GM18508 (cell line): ENCODE results near the gene UNCX.

Experiments
- ATAC-seq: cut with Tn5 transposase; IDR thresholded peaks from one replicate; pipeline ENCODE4 v1.9.1; 2021; ENCODE audit warnings: moderate number of reproducible peaks; ENCODE audit not compliant: insufficient read depth, unreplicated experiment

Gene UNCX

GRCh38 chr7:1214516-1214915 is 18.2 kb upstream of the UNCX start:
- no peak for ATAC-seq

- ATAC-seq, result no peak
Observed at GRCh38 chr7:1218541-1219165, 14.0 kb upstream of the UNCX start.

- no peak for ATAC-seq
Observed at GRCh38 chr7:1219498-1219897, 13.2 kb upstream of the UNCX start.

DNA sequence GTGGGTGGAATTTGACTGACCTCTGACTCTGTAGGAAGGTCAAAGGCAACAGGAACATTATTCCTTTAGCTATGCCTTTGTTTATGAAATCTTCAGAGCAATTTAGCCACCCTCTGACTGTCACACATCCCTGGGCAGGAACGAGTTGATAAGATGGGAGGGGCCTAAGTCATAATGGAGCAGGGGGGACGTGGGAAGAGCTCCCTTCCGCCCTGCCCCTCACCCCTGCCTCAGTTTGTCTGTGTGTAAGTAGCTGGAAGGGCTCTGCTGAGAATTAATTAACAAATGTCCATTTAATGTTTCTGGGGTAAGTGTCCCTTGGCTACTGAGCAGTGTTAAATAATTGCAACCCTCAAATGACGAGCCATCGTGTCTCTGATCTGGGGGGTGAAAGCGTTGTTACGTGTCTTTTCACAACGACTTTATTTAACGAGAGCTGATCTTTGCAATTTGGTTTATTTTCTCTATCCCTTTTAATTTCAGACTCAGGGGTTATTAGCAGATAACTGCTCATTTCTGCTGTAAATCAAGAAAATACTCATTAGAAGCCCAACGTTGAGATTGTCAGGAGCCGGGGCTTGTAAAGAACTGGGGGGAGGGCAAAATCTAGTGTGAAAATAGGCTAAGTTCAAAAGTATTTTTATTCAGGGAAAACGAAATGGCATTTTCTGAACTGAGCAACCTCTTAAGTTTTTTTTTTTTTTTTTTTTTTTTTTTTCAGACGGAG is 12.5 kb upstream of the UNCX start:
- no peak for ATAC-seq

DNA sequence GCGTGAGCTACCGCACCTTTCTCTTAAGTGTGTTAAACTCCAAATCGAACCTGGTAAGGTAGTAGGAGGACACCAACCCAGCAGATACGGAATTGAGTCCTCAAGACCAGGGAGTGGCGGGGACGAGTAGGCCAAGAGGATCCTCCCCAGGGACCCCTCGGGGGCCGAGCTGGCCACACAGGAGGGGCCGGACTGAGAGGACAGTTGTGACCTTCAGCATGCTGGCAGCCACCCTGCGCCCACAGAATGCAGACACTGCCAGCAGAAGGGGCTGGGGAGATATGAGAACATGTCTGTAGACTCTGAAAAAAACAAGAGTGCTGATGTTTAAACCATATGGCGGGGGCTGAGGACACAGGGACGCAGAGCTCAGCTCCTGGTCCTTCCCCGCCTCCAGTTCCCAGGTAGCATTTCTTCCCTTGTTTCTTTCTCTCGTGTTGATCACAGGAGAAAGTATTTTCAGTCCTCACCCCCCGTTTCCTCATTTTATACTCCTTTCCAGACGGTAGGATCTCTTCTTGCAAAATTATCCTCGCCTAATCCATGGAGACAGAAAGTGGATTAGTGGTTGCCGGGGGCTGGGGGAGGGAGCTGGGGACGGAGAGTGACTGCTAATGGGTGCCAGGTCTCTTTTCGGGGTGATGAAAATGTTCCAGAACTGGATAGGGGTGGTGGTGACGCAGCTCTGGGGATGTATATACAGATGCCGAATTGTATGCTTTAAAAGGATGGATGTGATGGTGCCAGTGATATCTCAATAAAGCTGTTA is 11.5 kb upstream of the UNCX start:
- no peak for ATAC-seq

- ATAC-seq, result no peak
Observed at GRCh38 chr7:1223196-1223981, 9.3 kb upstream of the UNCX start.

DNA sequence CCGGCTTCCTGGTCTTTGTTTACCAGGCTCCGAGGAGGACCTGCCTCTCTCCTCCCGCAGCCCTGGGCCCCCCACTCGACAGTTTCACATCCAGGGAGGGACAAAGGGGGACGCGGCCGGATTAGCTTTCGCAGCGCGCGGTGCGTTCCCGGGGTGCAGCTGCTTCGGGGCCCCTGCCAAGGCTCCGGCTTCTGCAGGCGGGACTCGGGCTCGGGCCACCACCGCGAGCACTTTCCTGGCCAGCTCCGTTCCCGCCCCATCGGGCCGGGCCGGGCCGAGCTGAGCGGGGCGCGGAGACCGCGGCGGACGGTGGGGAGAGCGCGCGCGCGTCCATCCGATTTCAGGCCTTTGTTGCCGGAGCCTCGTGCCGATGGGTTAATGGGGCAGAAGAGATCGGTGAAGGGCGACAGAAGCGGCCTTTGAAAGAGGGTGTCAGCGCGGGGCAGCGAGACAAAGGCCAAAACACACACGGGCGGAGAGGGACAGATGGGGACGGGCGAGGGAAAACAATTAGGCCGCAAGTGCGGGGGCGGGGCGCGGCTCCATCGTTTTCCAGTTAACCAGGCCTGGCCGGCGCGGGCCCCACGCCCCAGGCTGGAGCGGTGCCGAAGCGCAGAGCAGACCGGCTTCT is 8.5 kb upstream of the UNCX start:
- no peak for ATAC-seq

DNA sequence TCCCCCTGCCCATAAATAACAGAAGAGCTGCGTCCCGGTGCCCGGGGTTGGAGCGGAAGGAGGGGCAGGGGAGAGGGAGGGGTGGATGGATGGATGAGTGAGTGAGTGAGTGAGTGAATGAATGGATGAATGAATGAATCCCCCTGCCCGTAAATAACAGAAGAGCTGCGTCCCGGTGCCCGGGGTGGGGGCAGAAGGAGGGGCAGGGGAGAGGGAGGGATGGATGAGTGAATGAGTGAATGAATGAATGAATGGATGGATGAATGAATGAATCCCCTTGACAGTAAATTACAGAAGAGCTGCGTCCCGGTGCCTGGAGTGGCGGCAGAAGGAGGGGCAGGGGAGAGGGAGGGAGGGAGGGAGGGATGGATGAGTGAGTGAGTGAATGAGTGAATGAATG is 7.6 kb upstream of the UNCX start:
- no peak for ATAC-seq

DNA sequence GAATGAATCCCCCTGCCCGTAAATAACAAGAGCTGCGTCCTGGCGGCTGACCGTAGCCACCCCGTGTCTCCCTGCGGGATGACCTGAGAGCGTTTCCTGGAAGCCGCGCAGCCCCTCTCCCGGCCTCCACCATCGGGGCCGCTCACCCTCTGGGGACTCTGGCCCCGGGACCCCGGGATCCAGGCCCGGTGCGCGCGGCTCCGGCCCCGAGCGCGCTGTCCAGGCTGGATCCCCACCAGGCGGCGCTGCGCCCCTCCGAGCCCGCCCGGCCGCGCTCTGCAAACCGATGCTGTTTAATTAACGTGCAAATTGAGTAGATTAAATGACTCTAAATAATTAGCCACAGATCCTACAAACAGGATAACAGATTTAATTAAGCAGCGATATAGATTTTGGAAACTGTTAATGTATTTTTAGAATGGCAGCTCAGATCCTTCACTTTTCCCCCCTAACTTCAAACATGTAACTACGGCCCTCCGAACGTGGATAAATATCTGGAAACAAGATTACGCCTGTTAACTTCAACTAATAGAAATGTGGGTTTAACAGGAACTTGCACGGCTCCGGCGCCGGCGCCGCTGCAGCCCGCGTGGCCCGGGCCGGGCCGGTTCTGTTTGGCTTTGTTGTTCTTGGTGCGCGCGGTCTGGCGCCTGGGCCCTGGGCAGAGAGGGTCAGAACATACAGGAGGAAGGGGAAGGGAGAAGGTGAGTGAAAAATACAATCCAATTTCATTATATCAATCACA is 7.1 kb upstream of the UNCX start:
- no peak for ATAC-seq

DNA sequence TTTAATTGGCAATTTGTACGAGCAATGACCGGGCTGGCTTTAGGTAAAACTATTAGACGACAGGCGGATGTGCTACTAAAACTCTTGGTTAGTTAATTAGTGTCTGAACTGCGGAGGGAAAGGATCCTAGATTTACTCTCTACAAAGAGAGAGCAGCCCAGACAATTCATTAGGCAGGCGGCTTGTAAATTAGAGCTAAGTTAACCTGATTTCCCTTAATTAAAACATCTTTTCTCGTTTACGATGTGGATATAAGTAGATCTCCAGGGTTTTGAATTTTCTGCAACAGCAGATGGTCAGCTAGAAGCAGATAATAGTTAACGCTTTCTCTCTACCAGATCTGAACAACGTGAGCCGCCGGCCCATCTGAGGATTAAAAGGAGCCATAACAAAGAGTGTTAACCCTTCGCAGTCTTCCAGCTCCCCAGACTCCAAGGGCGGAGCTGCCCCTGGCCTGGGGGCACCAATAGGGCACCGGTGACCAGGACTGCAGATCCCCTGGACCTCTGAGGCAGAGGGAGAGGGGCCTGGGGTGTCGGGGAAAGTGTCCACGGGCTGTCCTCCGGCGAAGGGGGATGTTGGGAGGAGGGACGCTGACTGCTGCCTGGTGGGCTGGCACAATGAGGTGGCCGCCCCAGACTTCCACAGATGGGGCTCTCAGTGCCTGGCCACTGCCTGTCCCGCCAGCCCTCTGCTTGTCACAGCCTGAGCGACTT is 6.3 kb upstream of the UNCX start:
- no peak for ATAC-seq

DNA sequence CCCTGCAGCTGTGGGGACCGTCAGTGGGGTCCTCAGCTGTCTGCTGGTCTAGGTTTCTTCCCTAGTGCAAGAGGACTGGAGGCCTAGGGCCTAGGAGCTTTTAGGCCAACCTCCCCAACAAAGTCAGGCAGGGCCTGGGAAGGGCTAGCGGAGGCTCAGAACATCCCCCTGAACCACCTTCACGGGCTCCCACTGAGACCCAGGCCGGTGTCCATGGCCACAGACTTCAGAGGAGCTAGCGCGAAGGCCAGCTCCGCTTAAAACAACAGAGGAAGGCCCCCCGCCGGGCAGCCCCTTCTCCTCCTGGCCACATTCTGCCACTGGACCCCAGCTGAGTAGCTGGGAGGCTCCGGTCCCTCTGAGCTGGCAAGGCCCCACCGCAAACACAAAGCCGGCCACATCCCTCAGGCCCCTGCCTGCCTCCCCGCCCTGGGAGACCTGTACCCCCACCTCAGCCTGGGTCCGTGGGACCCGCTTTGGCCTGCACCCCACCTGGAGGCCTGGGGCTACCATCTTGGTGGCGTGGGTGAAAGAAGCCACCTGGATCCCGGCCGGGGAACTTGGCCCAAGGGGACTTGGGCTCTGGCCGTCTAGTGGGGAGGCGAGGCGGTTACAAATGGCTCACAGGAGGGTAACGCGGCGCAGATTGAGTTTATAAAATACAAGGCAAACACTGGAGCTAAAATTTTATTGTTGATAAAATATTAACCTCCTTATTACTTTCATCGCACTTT is 5.4 kb upstream of the UNCX start:
- ATAC-seq, result no peak

GRCh38 chr7:1227814-1228544 is 4.7 kb upstream of the UNCX start:
- no peak for ATAC-seq

GRCh38 chr7:1228545-1229201 is 4.0 kb upstream of the UNCX start:
- no peak for ATAC-seq

DNA sequence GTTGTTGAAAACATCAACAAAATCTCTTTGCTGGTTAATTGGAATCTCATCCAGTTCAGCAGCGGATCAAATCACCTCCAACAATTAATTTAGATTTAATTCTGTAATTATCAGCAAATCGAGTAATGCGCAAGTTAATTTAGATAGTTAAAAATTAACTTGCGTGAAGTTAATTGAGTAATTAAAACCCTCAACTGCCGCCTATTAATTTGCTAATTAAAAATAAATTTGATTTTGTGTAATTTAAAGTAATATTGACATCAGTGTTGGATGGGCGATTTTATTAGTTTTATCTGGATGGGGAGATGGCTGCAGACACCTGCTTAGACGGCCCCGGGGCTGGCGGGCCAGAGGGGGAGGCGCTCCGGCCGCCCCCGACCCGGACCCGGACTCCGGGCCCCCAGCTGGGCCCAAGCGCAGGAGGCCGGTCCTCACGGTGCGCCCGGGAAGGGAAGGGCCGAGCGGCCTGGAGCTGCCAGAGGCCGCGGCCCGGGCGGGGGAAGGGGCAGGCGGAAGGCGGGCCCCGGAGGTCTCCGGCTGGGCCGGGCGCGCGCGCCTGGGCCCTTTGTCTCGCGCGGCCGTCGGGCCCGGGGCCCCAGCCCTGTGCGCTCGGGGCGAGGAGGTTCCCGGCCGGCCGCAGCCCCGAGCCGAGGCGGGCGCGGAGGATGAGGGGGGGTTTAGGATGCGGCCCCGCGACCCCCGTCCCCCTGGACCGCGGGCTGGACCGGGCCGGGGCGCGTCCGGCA is 3.3 kb upstream of the UNCX start:
- no peak for ATAC-seq

DNA sequence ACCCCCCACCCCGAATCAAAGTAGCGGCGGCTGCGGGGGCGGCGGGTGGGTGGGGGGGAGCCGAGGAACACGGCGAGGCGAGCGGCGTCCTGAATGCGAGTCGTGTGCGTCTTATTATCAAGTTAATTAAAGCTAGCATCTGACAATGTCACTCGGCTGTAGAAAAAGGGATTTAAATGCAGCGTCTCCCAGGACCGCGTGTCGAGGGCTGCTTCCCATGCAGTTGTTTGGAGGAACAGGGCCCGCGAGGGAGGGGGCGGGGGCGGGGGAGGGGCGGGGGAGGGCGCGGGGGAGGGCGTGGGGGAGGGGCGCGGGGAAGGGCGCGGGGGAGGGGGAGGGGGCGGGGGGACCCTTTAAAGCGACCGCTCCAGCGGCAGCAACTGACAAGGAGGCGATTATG is 2.7 kb upstream of the UNCX start:
- ATAC-seq, result no peak

- ATAC-seq, result no peak
Observed at GRCh38 chr7:1230411-1231213, 2.1 kb upstream of the UNCX start.
